ENCODE measurements around the gene MAJIN.

The MAJIN gene

DNA sequence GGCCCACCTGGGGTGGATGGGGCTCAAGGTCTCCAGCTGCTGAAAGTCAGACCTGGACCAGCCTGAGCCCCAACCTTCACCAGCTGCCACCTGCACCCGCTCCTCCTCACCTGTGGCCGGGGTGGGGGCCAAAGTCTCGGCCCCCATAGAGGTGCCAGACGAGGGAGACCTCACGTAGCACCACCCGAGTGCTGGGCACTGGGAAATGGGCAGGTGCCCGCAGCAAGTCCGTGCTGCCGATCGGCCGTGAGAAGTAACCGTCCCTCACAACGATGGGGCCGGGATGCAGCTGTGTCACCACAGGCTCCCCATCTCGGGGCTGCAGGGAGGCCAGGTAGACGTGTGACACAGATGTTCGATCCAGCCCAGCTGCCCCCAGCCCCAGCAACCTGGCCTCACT lies 71.1 kb downstream of the MAJIN start:
- no peak overlapping the region for H3K4me3 ChIP-seq (ENCODE audit: low read depth, low read length)
- H3K9me3 ChIP-seq (ENCODE audit: control insufficient read depth, insufficient read depth, low read depth, low read length) = no peaks in the 10 kb centered on the region
- ChIA-PET CTCF (interaction anchor here (0.7 kb wide), 1 partner anchor 12 kb away, joined by 3 read pairs; no protein-coding TSS in a partner anchor), POLR2A (no interaction called here)
- no peaks in the 10 kb centered on the region for H3K4me1 ChIP-seq (ENCODE audit: control insufficient read depth, insufficient read depth, low read length)
- no peak overlapping the region for H3K27ac ChIP-seq (ENCODE audit: extremely low read depth, low read depth, low read length)
- H3K36me3 ChIP-seq (ENCODE audit: control insufficient read depth in 2 of 2, insufficient read depth in 1 of 2, low read length in 2 of 2) = peaks cover 0 to 80% of the 10 kb centered on the region in 2 experiments; a peak in 2 of 3 replicates
- TF ChIP-seq ZNF707 (tag by site-specific recombination; IDR thresholded peaks at IDR 0.05) (no peak), ZNF544 (tag by site-specific recombination; IDR thresholded peaks at IDR 0.05) (no peak), ZNF174 (tag by site-specific recombination; IDR thresholded peaks at IDR 0.05) (no peak), ZNF426 (tag by site-specific recombination; IDR thresholded peaks at IDR 0.05) (no peak), ZNF354C (tag by site-specific recombination; IDR thresholded peaks at IDR 0.05; ENCODE audit: borderline replicate concordance, low read depth) (no peak), ZNF747 (tag by site-specific recombination; IDR thresholded peaks at IDR 0.05) (no peak), GLI2 (tag by site-specific recombination; IDR thresholded peaks at IDR 0.05; ENCODE audit: borderline replicate concordance, low read depth) (no peak), ZFP41 (tag by site-specific recombination; IDR thresholded peaks at IDR 0.05; ENCODE audit: borderline replicate concordance) (no peak), ZNF311 (tag by site-specific recombination; IDR thresholded peaks at IDR 0.05; ENCODE audit: borderline replicate concordance) (no peak), ZNF791 (tag by site-specific recombination; IDR thresholded peaks at IDR 0.05) (no peak), PRDM1 (tag by site-specific recombination; IDR thresholded peaks at IDR 0.05) (no peak)

DNA sequence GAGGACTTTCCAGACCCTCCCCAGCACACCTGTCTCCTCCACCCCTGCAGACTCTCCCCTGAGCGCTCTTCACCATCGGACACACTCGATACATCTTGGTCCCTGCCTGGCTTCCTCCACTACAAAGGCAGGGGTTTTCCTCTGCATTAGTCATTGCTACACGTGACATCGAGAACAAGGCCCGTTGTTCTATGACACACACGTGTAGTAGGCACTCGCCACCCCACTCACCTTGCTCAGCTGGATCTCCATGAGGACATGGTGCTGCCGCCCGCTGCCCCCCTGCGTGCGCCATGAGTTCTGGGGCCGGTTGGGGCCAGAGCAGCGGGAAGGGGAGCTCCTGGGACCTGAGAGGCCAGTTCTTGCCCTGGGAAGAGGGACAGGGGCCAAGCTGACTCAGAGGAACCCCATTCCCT lies 71.6 kb downstream of the MAJIN start:
- POLR2A ChIA-PET = interaction anchor here (0.7 kb wide), 1 partner anchor 16 kb away, joined by 3 read pairs; no protein-coding TSS in a partner anchor
- H3K4me3 ChIP-seq (ENCODE audit: low read depth, low read length) = no peak overlapping the region
- no peaks in the 10 kb centered on the region for H3K4me1 ChIP-seq (ENCODE audit: control insufficient read depth, insufficient read depth, low read length)
- H3K27ac ChIP-seq (ENCODE audit: extremely low read depth, low read depth, low read length) = no peak overlapping the region
- H3K9me3 ChIP-seq (ENCODE audit: control insufficient read depth, insufficient read depth, low read depth, low read length) = no peaks in the 10 kb centered on the region
- CTCF ChIA-PET = interaction anchor here (0.7 to 1.0 kb wide), 3 partner anchors 11 to 53 kb away, joined by 3 read pairs; no protein-coding TSS in a partner anchor
- TF ChIP-seq ZNF785 (tag by site-specific recombination; IDR thresholded peaks at IDR 0.05) (no peak), ZNF114 (tag by site-specific recombination; IDR thresholded peaks at IDR 0.05) (no peak), ZNF202 (tag by site-specific recombination; IDR thresholded peaks at IDR 0.05; ENCODE audit: borderline replicate concordance) (no peak), ZSCAN5A (tag by site-specific recombination; IDR thresholded peaks at IDR 0.05) (no peak), ZNF791 (tag by site-specific recombination; IDR thresholded peaks at IDR 0.05) (no peak), ZBTB20 (tag by site-specific recombination; IDR thresholded peaks at IDR 0.05) (no peak), ZNF473 (tag by site-specific recombination; IDR thresholded peaks at IDR 0.05) (no peak), MZF1 (tag by site-specific recombination; IDR thresholded peaks at IDR 0.05; ENCODE audit: borderline replicate concordance) (no peak)
- TF ChIP-seq, protein P1, sequence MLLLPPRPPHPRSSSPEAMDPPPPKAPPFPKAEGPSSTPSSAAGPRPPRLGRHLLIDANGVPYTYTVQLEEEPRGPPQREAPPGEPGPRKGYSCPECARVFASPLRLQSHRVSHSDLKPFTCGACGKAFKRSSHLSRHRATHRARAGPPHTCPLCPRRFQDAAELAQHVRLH (tag by site-specific recombination; IDR thresholded peaks at IDR 0.05) = no peak
- peaks cover 0 to 77% of the 10 kb centered on the region in 2 experiments; a peak in 2 of 3 replicates for H3K36me3 ChIP-seq (ENCODE audit: control insufficient read depth in 2 of 2, insufficient read depth in 1 of 2, low read length in 2 of 2)

DNA sequence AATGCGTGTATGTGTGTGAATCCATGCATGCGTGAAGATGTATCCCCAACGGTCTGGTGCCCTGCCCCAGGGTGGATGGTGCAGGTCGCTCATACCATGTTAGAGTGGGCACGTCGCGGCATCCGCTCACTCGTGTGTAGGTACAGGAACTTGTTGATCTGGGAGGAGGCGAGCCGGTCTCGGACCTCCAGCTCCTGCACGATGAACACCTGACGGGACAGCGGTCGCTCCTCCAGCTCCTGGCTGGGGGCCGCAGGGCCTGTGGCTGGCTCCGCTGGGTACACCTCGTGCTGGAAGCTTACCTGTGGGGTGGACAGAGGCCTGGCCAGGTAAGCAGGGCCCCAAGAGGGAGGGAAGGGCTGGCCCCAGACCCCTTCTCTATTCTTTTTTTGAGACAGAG lies 73.4 kb downstream of the MAJIN start:
- POLR2A ChIA-PET = no interaction called here
- Histone ChIP-seq H3K4me1 (ENCODE audit: control insufficient read depth, insufficient read depth, low read length) (no peaks in the 10 kb centered on the region), H3K27ac (ENCODE audit: extremely low read depth, low read depth, low read length) (no peak overlapping the region), H3K4me3 (ENCODE audit: low read depth, low read length) (no peak overlapping the region), H3K36me3 (ENCODE audit: control insufficient read depth in 2 of 2, insufficient read depth in 1 of 2, low read length in 2 of 2) (peaks cover 0 to 79% of the 10 kb centered on the region in 2 experiments; a peak in 2 of 3 replicates), H3K9me3 (ENCODE audit: control insufficient read depth, insufficient read depth, low read depth, low read length) (no peaks in the 10 kb centered on the region)
- CTCF ChIA-PET = interaction anchor here (0.6 to 9.4 kb wide), 2 partner anchors 51 to 115 kb away, joined by 3 to 111 read pairs; no protein-coding TSS in a partner anchor
- TF ChIP-seq ZNF707 (tag by site-specific recombination; IDR thresholded peaks at IDR 0.05) = no peak
- TF ChIP-seq ZSCAN5A (tag by site-specific recombination; IDR thresholded peaks at IDR 0.05) = no peak
- no peak for TF ChIP-seq ZNF501 (tag by site-specific recombination; IDR thresholded peaks at IDR 0.05)
- TF ChIP-seq ZNF600 (tag by site-specific recombination; IDR thresholded peaks at IDR 0.05) = peak; percentile 42; the same call in 1 of the 2 replicates
- peak; percentile 56 for TF ChIP-seq SCRT2 (tag by site-specific recombination; IDR thresholded peaks at IDR 0.05)
- no peak for TF ChIP-seq ZNF776 (tag by site-specific recombination; IDR thresholded peaks at IDR 0.05; ENCODE audit: borderline replicate concordance)

Data from HEK293 (cell line).